Measurements from ENCODE around the gene VIPR2.

- TF ChIP-seq POLR2A (IDR thresholded peaks at IDR 0.05) (no peak), CTCF (IDR thresholded peaks at IDR 0.05) (no peak)
Measured at GRCh38 chr7:159005618-159006017, 139.0 kb downstream of the VIPR2 start.
